Right atrium auricular region (tissue), 2 donors: Measurements from ENCODE around the gene TTPAL. TPM values are rescaled to one million over a fixed set of nuclear protein-coding genes. Genes with fewer than 3 reads are reported as not detected.
A peak's percentile ranks its signal among the peaks of the same experiment; 100 is the strongest.

Experiments
- DNase-seq: peaks from one replicate; pipeline ENCODE4 v3.0.0-alpha.2; 2019; ENCODE audit warnings: low spot score
- H3K27ac ChIP-seq, 2 donors: fragments of 200-600 bp; sonication (generic); 1 replicate in 1 of 2; 2 replicates in 1 of 2; pipeline ENCODE4 v1.5.1; 2016 to 2019
- H3K27me3 ChIP-seq, 2 donors: fragments of 200-600 bp; sonication (generic); one replicate each; pipeline versions ENCODE4 v1.5.1 to v1.6.0; 2017 to 2019
- H3K36me3 ChIP-seq: fragments of 200-600 bp; sonication (generic); one replicate; pipeline ENCODE4 v1.5.1; 2016
- H3K4me1 ChIP-seq, 2 donors: fragments of 200-600 bp; sonication (generic); one replicate each; pipeline versions ENCODE4 v1.5.1 to v1.6.0; 2017 to 2019
- H3K4me3 ChIP-seq, 2 donors: fragments of 200-600 bp; sonication (generic); 1 replicate in 1 of 2; 2 replicates in 1 of 2; pipeline ENCODE4 v1.5.1; 2017 to 2019; ENCODE audit warnings: mild to moderate bottlenecking in 1 of 2, moderate library complexity in 1 of 2
- H3K9me3 ChIP-seq, 2 donors: fragments of 200-600 bp; sonication (generic); one replicate each; pipeline ENCODE4 v1.5.1; 2019
- total RNA-seq, 2 donors: library from RNA; depleted of rRNA; stranded (reverse); fragments of >200 nt; gene quantifications; one replicate each; pipeline ENCODE4 v1.1.0, GENCODE V29; 2016
- TF ChIP-seq, protein P1 (sequence below), 2 donors: fragments of 200-600 bp; sonication (generic); IDR thresholded peaks; one replicate each; pipeline ENCODE4 v1.5.1; 2019; ENCODE audit warnings: antibody characterized with exemption in 2 of 2

TTPAL gene, protein sequence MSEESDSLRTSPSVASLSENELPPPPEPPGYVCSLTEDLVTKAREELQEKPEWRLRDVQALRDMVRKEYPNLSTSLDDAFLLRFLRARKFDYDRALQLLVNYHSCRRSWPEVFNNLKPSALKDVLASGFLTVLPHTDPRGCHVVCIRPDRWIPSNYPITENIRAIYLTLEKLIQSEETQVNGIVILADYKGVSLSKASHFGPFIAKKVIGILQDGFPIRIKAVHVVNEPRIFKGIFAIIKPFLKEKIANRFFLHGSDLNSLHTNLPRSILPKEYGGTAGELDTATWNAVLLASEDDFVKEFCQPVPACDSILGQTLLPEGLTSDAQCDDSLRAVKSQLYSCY
- total RNA-seq = 1 to 10 TPM; 3.6 to 6.0 TPM

DNA sequence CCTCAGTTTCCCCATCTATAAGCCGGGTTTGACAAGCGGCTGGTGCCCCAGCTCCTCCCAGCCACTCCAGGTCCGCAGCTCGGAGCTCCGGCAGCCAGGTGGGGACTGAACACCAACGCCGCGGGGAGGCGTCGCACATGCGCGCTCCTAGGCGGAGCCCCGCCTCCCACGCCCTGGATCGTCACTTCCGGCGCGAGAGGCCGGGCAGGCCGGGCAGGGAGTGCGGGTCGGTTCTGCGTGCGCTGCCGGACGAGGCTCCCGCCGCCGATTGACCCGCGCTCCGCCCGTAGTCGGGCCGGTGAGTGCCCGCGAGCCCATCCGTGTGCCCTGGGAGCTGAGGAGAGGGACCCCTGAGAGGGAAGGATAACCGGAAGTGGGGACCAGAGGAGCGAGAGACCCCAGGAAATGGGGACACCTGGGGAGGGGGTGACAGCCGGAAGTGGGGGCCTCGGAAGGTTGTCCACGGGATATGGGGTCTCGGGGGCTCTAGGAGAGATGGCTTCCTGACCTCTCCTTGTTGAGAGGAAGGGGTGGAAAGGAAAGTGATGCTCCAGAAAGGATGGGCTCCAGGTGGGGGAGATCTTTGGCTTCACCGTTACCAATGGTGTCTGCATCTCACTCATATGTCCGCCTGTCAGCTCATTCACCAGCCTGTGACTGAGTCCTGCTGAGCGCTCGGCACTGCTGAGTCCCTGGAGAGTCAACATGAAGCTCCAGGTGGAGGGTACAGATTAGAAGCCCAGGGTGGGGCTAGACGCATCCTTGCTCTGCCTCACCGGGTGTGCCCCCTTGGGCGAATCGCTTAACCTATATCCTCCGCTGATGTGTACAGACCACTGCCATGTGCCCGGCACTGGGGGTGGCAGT lies at the start of gene TTPAL:
Gene TTPAL, plus strand, starts transcription at position 181 of the 867 bp plus-strand sequence. CDS start 4,126 bp downstream, outside the sequence.
- DNase-seq = peak; percentile 89
- Histone ChIP-seq H3K4me3 (peak within 1 kb of the TSS; percentile 52 to 63), H3K4me1 (peaks cover 0 to 13% of the 10 kb centered on the region in 2 donors), H3K9me3 (no peaks in the 10 kb centered on the region), H3K27me3 (no peaks in the 10 kb centered on the region), H3K36me3 (peaks cover 12% of the 10 kb centered on the region), H3K27ac (peak within 1 kb of the TSS; percentile 86 to 89)
- TF ChIP-seq, protein P1, sequence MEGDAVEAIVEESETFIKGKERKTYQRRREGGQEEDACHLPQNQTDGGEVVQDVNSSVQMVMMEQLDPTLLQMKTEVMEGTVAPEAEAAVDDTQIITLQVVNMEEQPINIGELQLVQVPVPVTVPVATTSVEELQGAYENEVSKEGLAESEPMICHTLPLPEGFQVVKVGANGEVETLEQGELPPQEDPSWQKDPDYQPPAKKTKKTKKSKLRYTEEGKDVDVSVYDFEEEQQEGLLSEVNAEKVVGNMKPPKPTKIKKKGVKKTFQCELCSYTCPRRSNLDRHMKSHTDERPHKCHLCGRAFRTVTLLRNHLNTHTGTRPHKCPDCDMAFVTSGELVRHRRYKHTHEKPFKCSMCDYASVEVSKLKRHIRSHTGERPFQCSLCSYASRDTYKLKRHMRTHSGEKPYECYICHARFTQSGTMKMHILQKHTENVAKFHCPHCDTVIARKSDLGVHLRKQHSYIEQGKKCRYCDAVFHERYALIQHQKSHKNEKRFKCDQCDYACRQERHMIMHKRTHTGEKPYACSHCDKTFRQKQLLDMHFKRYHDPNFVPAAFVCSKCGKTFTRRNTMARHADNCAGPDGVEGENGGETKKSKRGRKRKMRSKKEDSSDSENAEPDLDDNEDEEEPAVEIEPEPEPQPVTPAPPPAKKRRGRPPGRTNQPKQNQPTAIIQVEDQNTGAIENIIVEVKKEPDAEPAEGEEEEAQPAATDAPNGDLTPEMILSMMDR (IDR thresholded peaks at IDR 0.05) = peak in 1 of 2 donors; percentile 71

DNA sequence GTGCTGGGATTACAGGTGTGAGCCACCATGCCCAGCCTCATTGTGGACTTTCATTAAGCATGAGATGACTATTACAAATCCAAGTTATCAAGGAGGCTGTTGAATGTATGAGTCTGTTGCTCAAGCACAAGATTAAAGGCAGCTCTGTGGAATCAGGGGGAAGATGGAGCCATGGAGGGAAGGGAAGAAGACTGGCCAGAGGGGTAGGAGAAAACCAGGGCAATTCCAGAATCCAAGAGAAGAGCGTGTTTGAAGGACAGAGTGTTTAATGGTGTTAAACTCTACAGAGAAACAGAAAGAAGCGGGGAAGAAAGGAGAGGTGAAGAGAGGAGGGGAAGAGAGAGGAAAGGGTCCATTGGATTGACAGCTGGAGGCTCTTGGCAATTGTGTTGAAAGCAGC lies 49.8 kb upstream of the TTPAL start:
- TF ChIP-seq, protein P1 (IDR thresholded peaks at IDR 0.05) = no peak
- no peaks in the 10 kb centered on the region for H3K27me3 ChIP-seq

DNA sequence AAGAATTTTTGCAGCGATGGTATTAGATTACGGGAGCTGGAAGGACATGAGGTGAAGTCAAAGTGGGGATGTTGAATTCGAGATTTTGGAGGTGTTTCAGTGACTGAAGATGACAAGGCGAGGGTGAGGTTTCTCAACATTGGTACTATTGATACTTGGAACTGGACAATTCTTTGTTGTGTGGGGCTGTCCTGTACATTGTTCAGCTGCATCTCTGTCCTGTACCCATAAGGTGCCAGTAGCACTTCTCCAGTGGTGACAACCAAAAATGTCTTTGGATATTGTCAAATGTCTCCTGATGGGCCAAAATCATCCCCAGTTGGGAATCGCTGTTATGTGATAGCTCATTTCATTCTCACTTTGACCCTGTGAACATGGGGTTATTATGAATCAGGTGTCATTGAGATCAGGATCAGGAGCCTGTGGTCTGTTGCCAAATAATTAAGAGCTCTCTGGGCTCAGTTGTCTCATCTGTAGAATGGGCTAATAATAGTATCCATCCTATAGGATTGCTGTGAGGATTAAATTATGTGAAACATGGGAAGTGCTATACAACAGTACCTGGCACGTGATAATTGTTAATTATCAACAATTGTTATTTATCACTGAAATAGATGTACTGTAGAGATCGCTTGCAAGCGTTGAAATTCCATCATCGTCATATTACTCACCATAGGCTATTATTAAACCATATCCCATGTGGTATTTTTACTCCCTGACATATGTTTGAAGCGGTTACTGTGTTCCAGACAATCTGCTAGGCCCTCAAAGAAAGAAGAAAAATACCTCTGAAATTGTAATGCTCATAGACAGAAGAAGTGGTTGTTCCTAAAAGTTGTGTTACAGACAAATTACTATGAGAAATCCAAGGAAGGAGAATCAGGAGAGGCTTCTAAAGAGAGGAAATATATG lies 48.5 kb upstream of the TTPAL start:
- H3K36me3 ChIP-seq = no peaks in the 10 kb centered on the region
- no peaks in the 10 kb centered on the region for H3K4me1 ChIP-seq
- H3K9me3 ChIP-seq = no peaks in the 10 kb centered on the region
- no peak for DNase-seq
- no peaks in the 10 kb centered on the region for H3K27me3 ChIP-seq
- H3K27ac ChIP-seq = no peak overlapping the region
- TF ChIP-seq, protein P1 (IDR thresholded peaks at IDR 0.05) = no peak
- no peak overlapping the region for H3K4me3 ChIP-seq

More for the DNA sequence above, 49.8 kb upstream of the TTPAL start:
- no peak overlapping the region for H3K4me3 ChIP-seq
- DNase-seq = no peak
- no peak overlapping the region for H3K27ac ChIP-seq
- H3K4me1 ChIP-seq = no peaks in the 10 kb centered on the region
- no peaks in the 10 kb centered on the region for H3K9me3 ChIP-seq
- H3K36me3 ChIP-seq = no peaks in the 10 kb centered on the region

DNA sequence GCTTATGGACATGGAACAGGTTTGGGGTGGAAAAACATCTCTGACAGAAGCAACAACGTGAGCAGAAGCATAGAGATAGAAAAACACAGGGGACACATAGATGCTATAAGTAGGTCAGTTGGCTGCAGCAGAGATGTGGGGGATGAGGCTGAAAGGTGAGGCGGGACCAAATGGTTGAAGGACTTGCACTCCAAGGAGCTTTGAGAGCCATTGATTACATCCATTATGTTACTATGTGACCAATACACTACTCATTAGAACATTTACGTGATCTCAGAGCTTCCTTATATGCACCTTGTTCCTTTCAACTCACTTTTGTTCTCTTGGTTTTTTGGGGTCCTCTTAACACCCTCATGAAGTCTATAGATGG lies 47.9 kb upstream of the TTPAL start:
- no peaks in the 10 kb centered on the region for H3K9me3 ChIP-seq
- DNase-seq = no peak
- no peaks in the 10 kb centered on the region for H3K36me3 ChIP-seq
- TF ChIP-seq, protein P1 (IDR thresholded peaks at IDR 0.05) = no peak
- no peaks in the 10 kb centered on the region for H3K27me3 ChIP-seq
- no peak overlapping the region for H3K4me3 ChIP-seq
- no peaks in the 10 kb centered on the region for H3K4me1 ChIP-seq
- H3K27ac ChIP-seq = no peak overlapping the region
